Retinal pigment epithelial cell (primary cell): Measurements from ENCODE around the gene MYD88.
"Not testable (repeated sequence)": the region's sequence is repeated elsewhere in the genome, so short reads cannot be mapped to it uniquely, and the experiment has no call there.

Experiments used
- DNase-seq: peaks from one replicate; pipeline ENCODE4 v3.0.0-alpha.2; 2010; ENCODE audit warnings: low read depth
- H3K4me3 ChIP-seq: 2 replicates; pipeline ENCODE4 v1.5.1; 2011; ENCODE audit warnings: mild to moderate bottlenecking, low read length, control low read depth, moderate library complexity
- CTCF ChIP-seq: conservative IDR thresholded peaks from 2 replicates; pipeline ENCODE4 v1.5.1; 2011; ENCODE audit warnings: low read depth, low read length, control low read depth, inconsistent platforms

The MYD88 gene

GRCh38 chr3:38129058-38129457, 9.4 kb upstream of the MYD88 start:
- no peak for TF ChIP-seq CTCF
- H3K4me3 ChIP-seq = no peak overlapping the region
- DNase-seq = no peak

GRCh38 chr3:38130631-38131065, 7.8 kb upstream of the MYD88 start:
- no peak overlapping the region for H3K4me3 ChIP-seq
- DNase-seq = no peak
- no peak for TF ChIP-seq CTCF

- H3K4me3 ChIP-seq = no peak overlapping the region
- DNase-seq = no peak
- peak; percentile 81 for TF ChIP-seq CTCF
Observed at GRCh38 chr3:38131621-38132369, 6.7 kb upstream of the MYD88 start.

- no peak for DNase-seq
- no peak overlapping the region for H3K4me3 ChIP-seq
- TF ChIP-seq CTCF = no peak
Observed at GRCh38 chr3:38133209-38133556, 5.3 kb upstream of the MYD88 start.

GRCh38 chr3:38133557-38134405, 4.7 kb upstream of the MYD88 start:
- DNase-seq = no peak
- TF ChIP-seq CTCF = no peak
- no peak overlapping the region for H3K4me3 ChIP-seq

GRCh38 chr3:38134517-38135143, 3.8 kb upstream of the MYD88 start:
- H3K4me3 ChIP-seq, DNase-seq: not testable (repeated sequence)

- peak overlapping the region; percentile 84 for H3K4me3 ChIP-seq
- not testable (repeated sequence) for DNase-seq
Observed at GRCh38 chr3:38135621-38136277, 2.7 kb upstream of the MYD88 start.
